HepG2 (cell line): Measurements from ENCODE around the gene CBLN3. TPM values are rescaled to one million over a fixed set of nuclear protein-coding genes. Genes with fewer than 3 reads are reported as not detected.

Experiments
- KIAA2018 ChIP-seq: sonication (generic); formaldehyde crosslinking; IDR thresholded peaks from 2 replicates; pipeline ENCODE4 v1.5.0; 2020; ENCODE audit warnings: mild to moderate bottlenecking, missing genetic modification reagents, borderline replicate concordance
- polyA plus RNA-seq, 8 experiments: library from polyadenylated mRNA; depleted of rRNA in 3 of 8; stranded (reverse) in 7 of 8; unstranded in 1 of 8; fragments of >200 nt; fragmentation: Illumina TruSeq in 4 of 8; extraction: Trizol in 4 of 8; gene quantifications; 2 replicates each; pipeline versions ENCODE4 v1.2.1 to v1.2.3, GENCODE V29; 2011 to 2016; ENCODE audit warnings: low read depth in 4 of 8, missing spikeins in 1 of 8, mixed read lengths in 1 of 8; ENCODE audit not compliant: insufficient read depth in 1 of 8
- total RNA-seq, 5 experiments: library from RNA; depleted of rRNA; stranded (reverse); fragments of >200 nt; fragmentation: Illumina TruSeq; extraction: Trizol; gene quantifications; 2 replicates each; pipeline ENCODE4 v1.2.3, GENCODE V29; 2016; ENCODE audit warnings: low read depth in 1 of 5

The CBLN3 gene
- total and polyA plus RNA-seq, 2 of the 13 experiments (the other 11 are each of a cell fraction or from before 2014, with no cell fraction given), result 0.66 to 0.98 TPM

GRCh38 chr14:24392325-24393091, 37.0 kb downstream of the CBLN3 start (continued):
- no peak for TF ChIP-seq KIAA2018 (CRISPR knock-in tag)
